Psoas muscle (tissue), 8 donors: Measurements from ENCODE around the gene COQ9. TPM values are rescaled to one million over a fixed set of nuclear protein-coding genes. Genes with fewer than 3 reads are reported as not detected.

Source experiments
- ATAC-seq, 4 donors: fragments of 200-7000 bp; cut with Tn5 transposase; one replicate each; pipeline ENCODE4 v1.9.1; 2020; ENCODE audit warnings: moderate library complexity in 3 of 4, mild to moderate bottlenecking in 2 of 4
- DNase-seq, 2 donors: peaks; one replicate each; pipeline ENCODE4 v3.0.0-alpha.2; 2020
- H3K27ac ChIP-seq: fragments of 200-600 bp; one replicate; pipeline ENCODE4 v1.8.0; 2022
- H3K27me3 ChIP-seq, 3 donors: fragments of 200-600 bp in 1 of 3; one replicate each; pipeline versions ENCODE4 v1.6.1 to v1.8.0; 2013 to 2022; ENCODE audit warnings: low read length in 2 of 3, mild to moderate bottlenecking in 2 of 3, moderate library complexity in 1 of 3; ENCODE audit not compliant: insufficient read depth in 3 of 3
- H3K36me3 ChIP-seq, 2 donors: fragments of 200-600 bp in 1 of 2; one replicate each; pipeline versions ENCODE4 v1.6.1 to v1.8.0; 2013 to 2022; ENCODE audit warnings: low read depth in 1 of 2, mild to moderate bottlenecking in 1 of 2, moderate library complexity in 1 of 2; ENCODE audit not compliant: insufficient read depth in 1 of 2
- H3K4me1 ChIP-seq: fragments of 200-600 bp; one replicate; pipeline ENCODE4 v1.8.0; 2022
- H3K4me3 ChIP-seq: fragments of 200-600 bp; one replicate; pipeline ENCODE4 v1.8.0; 2022; ENCODE audit warnings: mild to moderate bottlenecking
- H3K9me3 ChIP-seq: fragments of 200-600 bp; one replicate; pipeline ENCODE4 v1.8.0; 2022
- CTCF ChIP-seq: fragments of 200-600 bp; IDR thresholded peaks from one replicate; pipeline ENCODE4 v1.8.0; 2022; ENCODE audit warnings: antibody characterized with exemption
- WGBS, 3 donors: extraction: QIAGEN DNeasy Blood & Tissue Kit; methylation state at CpG; one replicate each; pipeline versions ENCODE4 v1.1.6 to v1.1.7; 2013; 5-methylcytosine and 5-hydroxymethylcytosine counted together
- intact Hi-C, 2 donors: fragments of 100-400 bp; cut with DNase I; formaldehyde crosslinking; loops; one replicate each; pipeline versions ENCODE4 v1.11.0 to v1.14.2; 2022
- polyA plus RNA-seq, 3 donors: library from polyadenylated mRNA; stranded (reverse); fragments of 200-250 nt; gene quantifications; one replicate each; pipeline ENCODE4 v1.2.3, GENCODE V29; 2013
- total RNA-seq, 4 donors: library from RNA; stranded (reverse); fragmentation: NEBNext Ultra II Directional in 2 of 4; extraction: Animal tissue kit (Norgen Biotek cat#: 25700) in 2 of 4; gene quantifications; one replicate each; pipeline versions ENCODE4 v1.2.1 to v1.2.4, GENCODE V29; 2021 to 2023
- donor health status: healthy with polysubstance abuse.
- donor health status: DM: no; HTN: no; CAD: no; lungs with moderate emphysema.
- donor health status: Bipolar disorder and iron deficiency.
- donor health status: healthy.
- donor health status: DM: yes; HTN: yes; CAD: no.
- donor health status: DM: no; HTN: no; CAD: no.
- donor health status: DM: no; HTN: no; CAD: no.
- donor health status: DM: yes; HTN: yes; CAD: no.

COQ9 gene
- total and polyA plus RNA-seq, 7 donors: 85.0 to 184 (median 149) TPM

- Histone ChIP-seq H3K4me3 (peak within 1 kb of the TSS; percentile 90), H3K27ac (peak within 1 kb of the TSS; percentile 83), H3K4me1 (peaks cover 17% of the 10 kb centered on the region), H3K36me3 (peaks cover 14 to 88% of the 10 kb centered on the region in 2 donors), H3K9me3 (no peaks in the 10 kb centered on the region), H3K27me3 (no peaks in the 10 kb centered on the region)
- TF ChIP-seq CTCF: peak; percentile 94
- 2% methylated on average over 43 to 47 of the region's 47 CpGs for WGBS, 3 donors
- ATAC-seq (peak; percentile 91 to 98 (median 94)), DNase-seq (peak; percentile 90 to 94)
- intact Hi-C loops: no loop called here
These were observed 15.1 kb downstream of the COQ9 start, which contains the start of gene POLR2C for GRCh38 chr16:57462209-57462977. Gene POLR2C (plus strand): TSS chr16:57462679. CDS start chr16:57462725, 46 bp downstream.

GRCh38 chr16:57462978-57463362, 15.7 kb downstream of the COQ9 start:
- Histone ChIP-seq H3K27me3 (no peaks in the 10 kb centered on the region), H3K4me1 (peaks cover 17% of the 10 kb centered on the region), H3K36me3 (peaks cover 11 to 88% of the 10 kb centered on the region in 2 donors), H3K27ac (peak overlapping the region; percentile 83), H3K4me3 (peak overlapping the region; percentile 90), H3K9me3 (no peaks in the 10 kb centered on the region)
- intact Hi-C loops: no loop called here
- TF ChIP-seq CTCF: no peak
- ATAC-seq: peak; percentile 25 to 55 (median 48)
- WGBS, 3 donors: 0 to 6% (median 0%) methylated on average over 14 to 16 of the region's 16 CpGs
- no peak for DNase-seq

DNA sequence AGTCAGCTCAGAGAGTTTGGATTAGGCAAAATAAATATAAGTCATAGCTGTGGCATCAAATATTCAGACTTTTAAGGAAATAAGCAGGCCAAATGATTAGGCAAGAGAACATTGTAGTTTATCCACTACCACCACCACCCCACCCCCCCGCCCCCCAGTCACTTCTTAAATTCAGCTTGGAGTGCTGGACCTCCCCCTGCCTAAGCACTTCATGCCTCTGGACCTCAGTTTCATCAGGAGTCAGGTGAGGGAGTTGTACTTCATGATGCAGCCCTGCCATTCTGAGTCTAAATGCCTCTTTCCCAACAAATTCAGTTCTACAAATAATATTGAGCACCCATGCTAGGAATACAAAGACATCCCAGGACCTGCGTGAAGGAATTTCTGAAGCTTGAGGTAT, 17.2 kb downstream of the COQ9 start:
- peaks cover 17% of the 10 kb centered on the region for H3K4me1 ChIP-seq
- no peaks in the 10 kb centered on the region for H3K27me3 ChIP-seq
- 81 to 96% (median 92%) methylated on average over 2 of the region's 2 CpGs for WGBS, 3 donors
- no peak for TF ChIP-seq CTCF
- intact Hi-C loops: no loop called here
- DNase-seq (no peak), ATAC-seq (no peak)
- no peak overlapping the region for H3K27ac ChIP-seq
- no peak overlapping the region for H3K4me3 ChIP-seq
- no peaks in the 10 kb centered on the region for H3K9me3 ChIP-seq
- peaks cover 11 to 88% of the 10 kb centered on the region in 2 donors for H3K36me3 ChIP-seq

- H3K9me3 ChIP-seq: no peaks in the 10 kb centered on the region
- ATAC-seq (no peak), DNase-seq (no peak)
- WGBS, 3 donors: 85 to 97% (median 86%) methylated on average over 2 of the region's 2 CpGs
- intact Hi-C loops: no loop called here
- H3K4me3 ChIP-seq: no peak overlapping the region
- H3K36me3 ChIP-seq: peaks cover 5 to 98% of the 10 kb centered on the region in 2 donors
- no peak for TF ChIP-seq CTCF
- H3K27me3 ChIP-seq: no peaks in the 10 kb centered on the region
- H3K27ac ChIP-seq: no peak overlapping the region
- peaks cover 24% of the 10 kb centered on the region for H3K4me1 ChIP-seq
These were observed 21.1 kb downstream of the COQ9 start for GRCh38 chr16:57468346-57468745.
